A673 (cell line): Measurements from ENCODE around the gene NABP1. TPM values are rescaled to one million over a fixed set of nuclear protein-coding genes. Genes with fewer than 3 reads are reported as not detected.

Source experiments
- BruUV-seq: library from RNA; stranded (reverse); fragments of 400-500 nt; replicated peaks from 2 replicates; lab custom pipeline; 2021; lab: Mats Ljungman, UMichigan
- CTCF ChIA-PET: fragments of 300-600 bp; sonication (Branson Sonifier 250); formaldehyde crosslinking; loops from one replicate; lab custom pipeline; 2022; ENCODE audit warnings: antibody characterized with exemption; lab: Charles Lee
- POLR2A ChIA-PET: fragments of 300-600 bp; sonication (Branson Sonifier 250); formaldehyde crosslinking; loops from one replicate; lab custom pipeline; 2022; ENCODE audit warnings: antibody characterized with exemption; ENCODE audit not compliant: low non-redundant PET; lab: Charles Lee
- DNase-seq: peaks from one replicate; pipeline ENCODE4 v3.0.0-alpha.2; 2015; ENCODE audit warnings: low spot score
- H3K27ac ChIP-seq: fragments of 200-600 bp; sonication (generic); 2 replicates; pipeline ENCODE4 v1.5.1; 2016; ENCODE audit warnings: mixed run types, low read depth, mild to moderate bottlenecking, mixed read lengths, antibody characterized with exemption, low read length; ENCODE audit not compliant: poor library complexity, severe bottlenecking
- H3K27me3 ChIP-seq: fragments of 200-600 bp; sonication (generic); replicated peaks from 2 replicates; pipeline ENCODE4 v1.6.1; 2017; ENCODE audit warnings: mixed run types, low read depth, mild to moderate bottlenecking, mixed read lengths, antibody characterized with exemption, low read length; ENCODE audit not compliant: insufficient read depth, poor library complexity
- H3K36me3 ChIP-seq: fragments of 200-600 bp; sonication (generic); 2 replicates; pipeline ENCODE4 v1.6.1; 2016; ENCODE audit warnings: mixed run types, mild to moderate bottlenecking, mixed read lengths, antibody characterized with exemption, low read length; ENCODE audit not compliant: insufficient read depth, poor library complexity, severe bottlenecking
- H3K4me1 ChIP-seq: fragments of 200-600 bp; sonication (generic); 2 replicates; pipeline ENCODE4 v1.6.1; 2017; ENCODE audit warnings: mixed run types, mild to moderate bottlenecking, mixed read lengths, antibody characterized with exemption, low read length; ENCODE audit not compliant: insufficient read depth, poor library complexity, severe bottlenecking
- H3K4me3 ChIP-seq: fragments of 200-600 bp; sonication (generic); 2 replicates; pipeline ENCODE4 v1.5.1; 2016; ENCODE audit warnings: low read depth, mixed run types, mild to moderate bottlenecking, mixed read lengths, low read length; ENCODE audit not compliant: poor library complexity, severe bottlenecking
- H3K9me3 ChIP-seq: fragments of 200-600 bp; sonication (generic); 2 replicates; pipeline ENCODE4 v1.6.1; 2016; ENCODE audit warnings: mixed run types, low read depth, mild to moderate bottlenecking, mixed read lengths, antibody characterized with exemption, low read length; ENCODE audit not compliant: poor library complexity, severe bottlenecking
- CTCF ChIP-seq: fragments of 300-800, 200-600 bp; sonication (generic); conservative IDR thresholded peaks from 2 replicates; pipeline ENCODE4 v1.5.1; 2017; ENCODE audit warnings: low read depth, mild to moderate bottlenecking, antibody characterized with exemption, low read length, moderate library complexity, mixed read lengths
- EZH2 ChIP-seq: fragments of 200-600 bp; sonication (generic); IDR thresholded peaks from 2 replicates; pipeline ENCODE4 v1.6.1; 2017; ENCODE audit warnings: borderline replicate concordance, low read depth, mild to moderate bottlenecking, mixed read lengths, antibody characterized with exemption, low read length; ENCODE audit not compliant: poor library complexity, severe bottlenecking
- intact Hi-C: fragments of 100-400 bp; cut with micrococcal nuclease; formaldehyde crosslinking; loops from one replicate; pipeline ENCODE4 v1.10.0; 2022; ENCODE audit not compliant: unreplicated experiment
- total RNA-seq: library from RNA; stranded (reverse); gene quantifications from 2 replicates; pipeline ENCODE4 v1.2.3, GENCODE V29; 2021

NABP1 gene
- total RNA-seq, 1 experiment from 2014 or later = 38.4 TPM

DNA sequence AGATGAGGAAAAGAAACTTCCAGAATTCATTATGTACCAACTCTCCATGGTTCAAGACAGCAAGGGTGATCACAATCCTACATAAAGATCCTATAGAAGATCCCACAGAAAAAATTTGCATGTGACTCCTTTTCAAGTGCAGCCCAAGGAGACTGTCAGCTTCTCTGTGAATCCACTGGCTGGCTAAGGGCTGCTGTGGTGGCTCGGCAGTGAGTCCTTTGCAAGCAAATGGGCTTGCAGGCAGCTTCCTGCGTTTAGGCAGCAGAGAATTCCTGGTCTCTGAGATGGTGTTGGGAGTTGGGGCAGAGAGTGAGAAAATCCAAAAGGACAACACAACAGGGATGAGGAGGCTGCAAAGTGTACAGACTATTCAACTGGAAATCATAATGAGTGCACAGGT is 43.4 kb downstream of the NABP1 start:
- BruUV-seq = no TSS peak
- TF ChIP-seq EZH2 (no peak), CTCF (no peak)
- Histone ChIP-seq H3K4me3 (no peak overlapping the region), H3K9me3 (no peaks in the 10 kb centered on the region), H3K27ac (no peak overlapping the region), H3K27me3 (no peaks in the 10 kb centered on the region), H3K4me1 (peaks cover 12% of the 10 kb centered on the region), H3K36me3 (no peaks in the 10 kb centered on the region)
- no peak for DNase-seq
- POLR2A ChIA-PET = no interaction called here
- CTCF ChIA-PET = no interaction called here
- intact Hi-C loops = no loop called here

GRCh38 chr2:191724015-191724414 is 46.1 kb downstream of the NABP1 start:
- intact Hi-C loops = no loop called here
- ChIA-PET CTCF (no interaction called here), POLR2A (no interaction called here)
- H3K27me3 ChIP-seq = no peaks in the 10 kb centered on the region
- no peak for DNase-seq
- no peaks in the 10 kb centered on the region for H3K9me3 ChIP-seq
- peaks cover 15% of the 10 kb centered on the region for H3K4me1 ChIP-seq
- H3K4me3 ChIP-seq = no peak overlapping the region
- TF ChIP-seq EZH2 (no peak), CTCF (no peak)
- BruUV-seq = no TSS peak
- no peaks in the 10 kb centered on the region for H3K36me3 ChIP-seq
- H3K27ac ChIP-seq = no peak overlapping the region

DNA sequence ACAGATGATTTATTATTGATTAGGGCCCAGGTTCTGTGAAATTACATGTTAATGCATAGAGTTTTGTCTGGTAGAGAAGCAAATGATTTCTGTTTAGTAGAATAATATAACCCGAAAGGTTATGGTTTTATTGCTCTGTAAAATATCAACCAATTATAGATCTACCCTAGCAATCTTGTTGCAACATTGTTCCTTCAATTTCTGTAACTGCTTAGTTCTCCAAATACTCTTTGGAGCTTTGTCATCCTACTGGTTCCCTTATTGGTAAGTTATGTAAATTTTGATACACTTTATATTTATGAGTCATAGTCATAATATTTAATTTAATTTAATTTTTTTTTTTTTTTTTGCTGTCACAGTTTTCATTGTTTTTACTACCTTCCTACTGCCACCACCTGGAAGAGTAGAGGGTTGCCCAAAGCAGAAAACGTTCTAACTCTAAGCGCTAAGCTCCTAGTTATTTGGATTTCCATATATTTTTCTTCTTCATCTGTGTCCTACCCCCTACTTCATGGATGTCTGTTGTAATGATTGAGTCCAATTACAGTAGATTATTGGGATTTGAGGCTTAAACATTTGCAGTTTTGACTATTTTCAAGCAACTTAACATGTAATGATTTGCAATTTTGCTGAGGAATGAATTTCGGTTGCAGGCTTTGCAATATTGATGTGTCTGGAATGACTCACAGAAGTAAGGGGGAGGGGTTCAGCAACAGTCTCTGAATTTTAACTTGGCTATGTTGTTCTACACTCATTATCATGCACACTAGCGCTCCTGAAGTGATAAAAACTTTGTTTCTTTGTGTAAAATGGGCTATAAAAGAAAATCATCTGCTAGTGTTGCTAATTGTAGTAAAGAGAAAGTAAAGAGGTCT is 51.1 kb downstream of the NABP1 start:
- Histone ChIP-seq H3K9me3 (no peaks in the 10 kb centered on the region), H3K27me3 (no peaks in the 10 kb centered on the region), H3K4me1 (peaks cover 22% of the 10 kb centered on the region), H3K27ac (no peak overlapping the region), H3K36me3 (no peaks in the 10 kb centered on the region), H3K4me3 (no peak overlapping the region)
- CTCF ChIA-PET = interaction anchor here (0.6 to 0.7 kb wide), 3 partner anchors 8 to 238 kb away, joined by 3 to 8 read pairs (median 7); no protein-coding TSS in a partner anchor
- peak; percentile 48 for DNase-seq
- peak; percentile 43; the same call in 1 of the 2 replicates for TF ChIP-seq CTCF
- TF ChIP-seq EZH2 = no peak
- BruUV-seq = no TSS peak
- intact Hi-C loops = no loop called here
- POLR2A ChIA-PET = no interaction called here
